GM23338 (cell line): Measurements from ENCODE around the gene CSF3.

Experiments used
- CREB1 ChIP-seq: fragments of 250-450 bp; sonication (Bioruptor Pico); IDR thresholded peaks from 2 replicates; pipeline ENCODE4 v1.5.0; 2020; ENCODE audit warnings: low read depth, mild to moderate bottlenecking, moderate library complexity
- CTCF ChIP-seq, 2 experiments: fragments of 200-600 bp in 1 of 2; sonication (generic) in 1 of 2; conservative IDR thresholded peaks; 2 replicates each; pipeline versions ENCODE4 v1.5.1 to v1.6.1; 2016 to 2017; ENCODE audit warnings: antibody characterized with exemption in 2 of 2, low read depth in 2 of 2, mild to moderate bottlenecking in 2 of 2, moderate library complexity in 1 of 2
- ETS1 ChIP-seq: IDR thresholded peaks from 2 replicates; pipeline ENCODE4 v1.6.1; 2016; ENCODE audit warnings: antibody characterized with exemption
- EZH2 ChIP-seq: fragments of 200-600 bp; sonication (generic); IDR thresholded peaks from one replicate; pipeline ENCODE4 v1.8.0; 2017; ENCODE audit warnings: antibody characterized with exemption, mild to moderate bottlenecking, low read depth; ENCODE audit not compliant: unreplicated experiment
- EZH2phosphoT487 ChIP-seq: fragments of 200-600 bp; sonication (generic); IDR thresholded peaks from one replicate; pipeline ENCODE4 v1.8.1; 2018; ENCODE audit warnings: antibody characterized with exemption; ENCODE audit not compliant: unreplicated experiment
- JUNB ChIP-seq: IDR thresholded peaks from one replicate; pipeline ENCODE4 v1.6.1; 2016; ENCODE audit warnings: antibody characterized with exemption; ENCODE audit not compliant: unreplicated experiment
- NANOG ChIP-seq: IDR thresholded peaks from 2 replicates; pipeline ENCODE4 v1.6.1; 2016; ENCODE audit warnings: antibody characterized with exemption, borderline replicate concordance
- POLR2AphosphoS5 ChIP-seq: IDR thresholded peaks from 2 replicates; pipeline ENCODE4 v1.6.1; 2016; ENCODE audit warnings: antibody characterized with exemption, low read depth
- REST ChIP-seq: IDR thresholded peaks from one replicate; pipeline ENCODE4 v1.6.1; 2018; ENCODE audit warnings: antibody characterized with exemption; ENCODE audit not compliant: unreplicated experiment
- ZNF114 ChIP-seq: fragments of 250-450 bp; sonication (Bioruptor Pico); IDR thresholded peaks from 2 replicates; pipeline ENCODE4 v1.5.0; 2020; ENCODE audit warnings: mild to moderate bottlenecking, moderate library complexity

- TF ChIP-seq CTCF (conservative IDR thresholded peaks at IDR 0.05; ENCODE audit: low read depth in 2 of 2) (no peak), ETS1 (no peak), CREB1 (CRISPR knock-in tag) (no peak), POLR2AphosphoS5 (no peak), REST (no peak), EZH2phosphoT487 (no peak), EZH2 (no peak), NANOG (no peak), ZNF114 (CRISPR knock-in tag) (no peak), JUNB (no peak)
Observed at GRCh38 chr17:39972271-39972670, 43.0 kb upstream of the CSF3 start.
